Fibroblast of skin of right quadriceps (primary cell): ENCODE data around the gene KIF19.

Experiments
- DNase-seq: peaks from one replicate; pipeline ENCODE4 v3.0.0-alpha.2; 2013

The KIF19 gene

DNA sequence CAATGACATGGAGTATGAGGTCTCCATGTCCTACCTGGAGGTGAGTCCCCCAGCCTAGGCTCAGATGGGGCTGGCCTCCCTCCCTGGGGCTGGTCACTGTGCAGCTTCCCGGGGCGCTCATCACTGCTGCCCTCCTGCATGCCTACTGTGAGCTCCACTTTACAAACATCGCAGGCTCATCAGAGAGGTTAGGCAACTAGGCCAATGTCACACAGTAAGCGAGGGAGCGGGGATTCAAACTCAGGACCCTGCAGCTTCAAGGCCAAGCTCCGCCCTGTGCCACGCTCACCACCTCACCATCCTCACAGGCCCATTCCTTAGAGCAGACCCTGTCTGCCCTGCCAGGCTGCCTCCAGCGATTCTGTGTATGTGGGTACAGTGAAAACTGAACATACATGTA is 17.1 kb downstream of the KIF19 start:
- no peak for DNase-seq

DNA sequence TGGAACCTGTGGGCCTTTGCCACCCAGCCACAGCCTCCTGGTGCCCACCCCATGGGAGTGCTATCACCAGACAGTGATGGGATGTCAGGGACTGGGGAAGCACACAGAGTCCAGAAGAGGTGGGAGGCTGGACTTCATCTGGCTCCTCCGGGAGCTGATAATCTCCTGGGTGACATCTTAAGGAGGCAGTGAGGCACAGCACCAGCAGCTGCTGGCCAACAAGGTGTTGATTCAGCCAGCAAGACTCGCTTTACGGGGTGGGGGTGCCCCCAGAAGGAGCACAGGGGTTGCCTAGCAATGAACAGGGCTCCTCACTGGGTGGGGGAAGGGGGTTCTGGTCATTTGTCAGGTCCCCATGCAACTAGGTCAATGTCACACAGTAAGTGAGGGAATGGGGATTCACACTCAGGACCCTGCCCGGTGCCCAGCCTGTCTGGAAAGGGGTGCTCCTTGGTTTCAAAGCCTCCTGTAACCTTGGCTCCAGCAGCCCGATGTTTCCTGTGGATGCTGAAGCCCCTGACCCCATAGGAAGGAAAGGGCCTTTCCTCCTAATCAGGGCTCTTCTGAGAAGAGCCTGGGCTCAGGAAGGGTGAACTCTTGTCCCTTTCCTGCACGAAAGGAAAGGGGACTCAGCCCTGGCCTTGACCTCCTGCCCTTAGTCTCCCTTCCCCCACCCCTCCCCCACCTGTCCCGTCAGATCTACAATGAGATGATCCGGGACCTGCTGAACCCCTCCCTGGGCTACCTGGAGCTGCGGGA is 17.7 kb downstream of the KIF19 start:
- no peak for DNase-seq

DNA sequence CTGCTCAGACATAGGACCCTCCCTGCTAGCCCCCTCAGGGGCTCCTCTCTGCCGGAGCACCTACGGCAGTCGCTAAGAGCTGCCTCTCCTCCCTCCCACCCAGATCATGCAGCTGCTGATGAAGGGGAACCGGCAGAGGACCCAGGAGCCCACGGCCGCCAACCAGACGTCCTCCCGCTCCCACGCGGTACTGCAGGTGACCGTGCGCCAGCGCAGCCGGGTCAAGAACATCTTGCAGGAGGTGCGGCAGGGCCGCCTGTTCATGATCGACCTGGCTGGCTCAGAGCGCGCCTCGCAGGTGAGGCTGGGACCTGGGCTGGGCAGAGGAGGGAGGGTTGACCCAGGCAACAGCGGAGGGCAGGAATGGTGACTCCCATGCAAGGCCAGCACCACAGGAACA is 18.6 kb downstream of the KIF19 start:
- no peak for DNase-seq

DNA sequence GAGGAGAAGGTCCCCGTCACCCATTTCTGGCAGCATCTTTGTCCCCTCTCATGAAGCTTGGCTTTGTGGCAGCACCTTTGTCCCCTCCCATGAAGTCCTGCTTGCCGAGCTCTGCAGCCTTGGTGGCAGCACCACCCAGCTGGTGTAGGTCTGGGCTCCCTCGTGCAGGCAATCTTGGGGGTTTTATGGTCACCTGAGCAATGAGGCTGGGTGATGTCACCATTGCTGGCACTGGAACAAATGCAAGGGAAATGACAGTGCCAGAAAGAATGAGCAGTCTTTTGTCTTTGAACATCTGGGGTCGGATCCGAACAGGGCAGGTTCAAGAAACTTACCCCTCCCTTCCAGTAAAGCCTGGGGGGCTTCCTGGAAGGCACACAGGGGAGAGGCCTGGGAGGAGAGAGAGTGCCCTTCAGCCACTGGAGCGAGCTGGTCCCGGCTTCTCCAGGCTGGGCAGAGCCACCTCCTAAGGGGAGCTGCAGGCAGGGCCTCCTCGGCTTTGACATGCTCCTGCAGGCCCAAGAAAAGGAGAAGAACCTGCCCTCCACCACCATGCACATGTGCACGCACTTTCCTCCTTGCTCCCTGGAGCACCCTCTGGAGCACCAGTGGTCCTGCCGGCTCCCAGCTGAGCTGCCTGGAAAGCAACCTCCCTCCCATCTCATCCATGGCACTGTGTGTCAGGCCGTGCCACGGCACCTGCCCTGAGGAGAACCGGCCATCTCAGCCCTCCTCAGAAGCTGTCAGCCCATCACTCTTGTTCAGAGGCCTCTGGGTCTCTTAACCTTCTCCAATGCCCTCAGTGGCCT is 19.6 kb downstream of the KIF19 start:
- no peak for DNase-seq

DNA sequence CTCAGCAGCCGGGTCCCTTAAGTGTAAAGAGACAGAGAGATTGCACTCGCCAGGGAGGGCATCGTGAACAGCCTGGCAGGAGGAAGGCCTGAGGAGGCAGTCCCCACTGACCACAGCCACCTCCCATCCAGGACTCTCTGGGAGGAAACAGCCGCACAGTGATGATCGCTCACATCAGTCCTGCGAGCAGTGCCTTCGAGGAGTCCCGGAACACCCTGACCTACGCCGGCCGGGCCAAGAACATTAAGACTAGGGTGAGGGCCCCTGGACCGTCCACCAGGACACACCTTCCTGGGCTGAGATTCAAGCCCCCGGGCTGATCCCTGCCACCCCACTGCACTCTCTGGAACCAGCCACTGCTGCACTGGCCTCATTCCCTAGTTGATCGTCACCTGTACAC is 21.6 kb downstream of the KIF19 start:
- DNase-seq, result no peak

DNA sequence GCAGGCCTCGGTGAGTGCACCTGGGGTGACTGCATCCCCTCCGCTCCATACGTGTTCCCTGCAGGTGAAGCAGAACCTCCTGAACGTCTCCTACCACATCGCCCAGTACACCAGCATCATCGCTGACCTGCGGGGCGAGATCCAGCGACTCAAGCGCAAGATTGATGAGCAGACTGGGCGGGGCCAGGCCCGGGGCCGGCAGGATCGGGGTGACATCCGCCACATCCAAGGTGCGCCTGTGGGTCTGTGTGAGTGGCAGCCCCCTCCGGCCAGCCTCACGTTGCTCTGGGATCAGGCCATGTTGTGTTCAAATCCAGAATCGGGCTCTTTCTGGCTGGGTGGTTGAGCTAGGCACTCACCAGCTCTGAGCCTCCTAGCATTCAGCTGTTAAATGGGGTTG is 23.1 kb downstream of the KIF19 start:
- DNase-seq, result no peak

DNA sequence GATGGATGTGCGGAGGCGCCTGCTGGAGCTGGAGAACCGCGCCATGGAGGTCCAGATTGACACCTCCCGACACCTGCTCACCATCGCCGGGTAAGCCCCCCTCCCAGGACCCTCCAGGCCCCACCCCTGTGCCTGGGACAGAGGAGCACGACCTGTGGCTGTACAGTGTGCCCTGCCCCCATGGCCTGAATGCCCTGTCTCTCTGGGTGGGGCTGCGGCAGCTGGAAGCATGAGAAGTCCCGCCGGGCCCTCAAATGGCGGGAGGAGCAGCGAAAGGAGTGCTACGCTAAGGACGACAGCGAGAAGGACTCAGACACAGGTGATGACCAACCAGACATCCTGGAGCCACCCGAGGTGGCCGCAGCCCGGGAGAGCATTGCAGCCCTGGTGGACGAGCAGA is 24.5 kb downstream of the KIF19 start:
- DNase-seq, result no peak

DNA sequence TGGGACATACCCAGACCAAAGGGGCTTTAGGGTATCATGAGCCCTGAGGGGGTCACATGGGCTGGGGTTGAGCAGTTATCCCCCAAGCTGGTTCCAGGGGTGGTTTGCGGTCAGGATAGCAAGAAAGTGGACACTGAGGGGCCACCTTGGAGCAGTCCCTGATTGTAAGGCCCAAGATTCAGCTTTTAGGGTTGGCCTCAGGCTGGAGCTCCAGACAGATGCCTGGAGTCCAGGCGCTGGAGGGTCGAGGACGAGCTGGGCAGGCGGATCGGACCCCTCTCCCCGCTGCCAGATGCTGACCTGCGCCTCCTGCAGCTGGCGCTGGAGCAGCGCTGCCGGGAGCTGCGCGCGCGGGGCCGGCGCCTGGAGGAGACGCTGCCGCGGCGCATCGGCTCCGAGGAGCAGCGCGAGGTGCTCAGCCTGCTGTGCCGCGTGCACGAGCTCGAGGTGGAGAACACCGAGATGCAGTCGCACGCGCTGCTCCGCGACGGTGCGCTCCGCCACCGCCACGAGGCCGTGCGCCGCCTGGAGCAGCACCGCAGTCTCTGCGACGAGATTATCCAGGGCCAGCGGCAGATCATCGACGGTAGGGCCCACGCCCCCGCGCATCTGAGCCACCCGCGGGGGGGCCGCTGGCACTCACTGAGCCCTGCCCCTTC is 25.7 kb downstream of the KIF19 start:
- DNase-seq, result no peak

DNA sequence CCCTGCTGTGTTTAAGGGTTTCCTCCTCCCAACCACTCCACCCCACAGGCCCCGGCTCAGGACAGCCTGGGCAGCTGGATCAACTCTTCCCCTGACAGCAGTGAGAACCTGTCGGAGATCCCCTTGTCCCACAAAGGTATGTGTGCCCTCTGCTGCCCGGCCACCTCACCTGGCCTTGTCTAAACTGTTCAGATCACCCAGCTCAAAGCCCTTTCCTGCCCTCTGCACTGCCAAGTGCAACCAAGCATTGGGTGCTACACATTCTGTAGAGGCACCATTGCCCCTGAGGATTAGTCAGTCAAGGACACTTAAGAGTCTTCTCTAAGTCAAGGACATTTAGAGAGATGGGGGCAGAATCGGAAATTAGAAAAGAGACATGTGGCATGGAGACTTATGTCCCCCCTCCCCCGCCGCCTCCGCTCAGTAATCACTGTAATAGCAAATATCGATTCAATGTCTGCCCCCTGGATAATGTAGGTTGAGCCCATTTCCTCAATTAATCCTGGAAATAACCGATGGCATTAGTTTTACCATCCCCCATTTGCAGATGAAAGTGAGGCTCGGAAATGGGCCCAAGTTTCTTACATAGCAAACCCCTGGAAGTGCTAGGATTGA is 27.5 kb downstream of the KIF19 start:
- DNase-seq, result no peak

DNA sequence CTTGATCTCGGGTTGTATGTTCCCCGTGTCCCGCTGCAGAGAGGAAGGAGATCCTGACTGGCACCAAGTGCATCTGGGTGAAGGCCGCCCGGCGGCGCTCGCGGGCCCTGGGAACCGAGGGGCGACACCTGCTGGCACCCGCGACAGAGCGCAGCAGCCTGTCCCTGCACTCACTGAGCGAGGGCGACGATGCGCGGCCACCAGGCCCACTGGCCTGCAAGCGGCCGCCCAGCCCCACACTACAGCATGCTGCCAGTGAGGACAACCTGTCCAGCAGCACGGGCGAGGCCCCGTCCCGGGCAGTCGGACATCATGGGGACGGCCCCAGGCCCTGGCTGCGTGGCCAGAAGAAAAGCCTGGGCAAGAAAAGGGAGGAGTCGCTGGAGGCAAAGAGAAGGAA is 28.1 kb downstream of the KIF19 start:
- DNase-seq, result no peak

DNA sequence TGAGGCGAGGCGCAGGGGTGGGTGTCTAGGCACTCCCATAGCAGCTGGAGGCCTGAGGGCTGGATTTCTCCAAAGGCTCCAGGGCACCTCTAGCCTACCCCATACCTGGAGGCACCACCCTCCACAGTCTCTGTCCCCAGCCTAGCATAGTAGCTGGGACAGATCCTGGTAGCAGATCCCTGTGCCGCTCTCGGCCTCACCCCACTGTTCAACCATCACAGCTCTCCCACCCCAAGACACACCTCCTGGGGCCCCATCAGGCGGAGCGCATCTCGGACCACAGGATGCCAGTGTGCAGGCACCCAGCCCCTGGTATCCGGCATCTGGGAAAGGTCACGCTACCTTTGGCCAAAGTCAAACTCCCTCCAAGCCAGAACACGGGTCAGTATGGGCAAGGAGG is 28.5 kb downstream of the KIF19 start:
- no peak for DNase-seq

DNA sequence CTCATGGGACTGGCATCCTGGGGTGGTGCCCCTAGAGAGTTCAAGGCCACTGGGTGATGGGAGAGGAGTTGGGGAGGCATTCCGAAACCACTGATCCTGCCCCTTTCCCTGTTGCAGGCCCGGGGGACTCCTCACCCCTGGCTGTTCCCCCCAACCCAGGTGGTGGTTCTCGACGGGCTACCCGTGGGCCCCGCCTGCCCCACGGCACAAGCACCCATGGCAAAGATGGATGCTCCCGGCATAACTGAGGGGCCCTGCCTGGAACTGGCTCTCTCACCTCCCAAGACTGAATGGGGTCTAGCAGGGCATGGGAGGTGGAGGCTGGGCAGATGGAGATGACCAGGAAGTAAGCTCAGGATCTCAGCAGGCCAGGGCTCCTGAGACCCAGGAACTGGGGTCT is 29.0 kb downstream of the KIF19 start:
- DNase-seq, result no peak

DNA sequence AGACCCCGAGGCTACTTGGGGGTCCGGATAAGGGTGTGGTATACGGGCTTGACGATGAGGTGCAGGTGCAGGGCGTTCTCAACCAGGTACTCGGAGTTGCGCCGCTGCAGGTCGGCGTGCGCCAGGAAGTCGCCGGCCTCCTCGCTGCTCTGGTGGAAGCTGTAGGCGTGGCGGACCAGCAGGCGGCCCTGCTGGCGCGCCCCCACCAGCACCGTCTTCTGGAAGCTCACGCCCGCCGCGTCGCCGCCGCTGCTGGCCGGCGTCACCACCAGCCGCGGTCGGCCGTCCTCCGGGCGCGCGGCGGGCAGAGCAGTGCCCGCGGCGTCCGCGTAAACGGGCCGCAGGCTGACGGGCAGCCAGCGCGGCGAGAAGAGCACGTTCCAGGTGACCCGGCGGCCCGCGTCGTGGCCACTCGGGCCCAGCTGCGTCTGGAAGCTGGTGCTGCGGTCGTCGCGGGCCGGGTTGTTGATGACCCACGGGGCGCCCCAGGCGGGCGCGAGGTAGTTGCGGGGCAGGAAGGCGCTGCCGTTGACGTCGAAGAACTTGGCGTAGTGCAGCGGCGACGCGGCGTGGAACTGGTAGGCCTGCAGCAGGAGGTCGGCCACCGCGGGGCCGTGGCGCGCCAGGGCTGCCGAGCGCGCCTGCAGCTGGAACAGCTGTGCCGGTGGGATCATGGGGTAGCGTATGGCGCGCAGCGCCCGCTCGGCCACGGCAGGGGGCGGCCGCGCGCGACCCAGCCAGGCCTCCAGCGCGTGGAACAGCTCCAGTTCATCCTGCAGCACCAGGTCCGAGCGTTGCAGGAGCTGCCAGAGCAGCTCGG is 30.8 kb downstream of the KIF19 start:
- DNase-seq, result no peak

DNA sequence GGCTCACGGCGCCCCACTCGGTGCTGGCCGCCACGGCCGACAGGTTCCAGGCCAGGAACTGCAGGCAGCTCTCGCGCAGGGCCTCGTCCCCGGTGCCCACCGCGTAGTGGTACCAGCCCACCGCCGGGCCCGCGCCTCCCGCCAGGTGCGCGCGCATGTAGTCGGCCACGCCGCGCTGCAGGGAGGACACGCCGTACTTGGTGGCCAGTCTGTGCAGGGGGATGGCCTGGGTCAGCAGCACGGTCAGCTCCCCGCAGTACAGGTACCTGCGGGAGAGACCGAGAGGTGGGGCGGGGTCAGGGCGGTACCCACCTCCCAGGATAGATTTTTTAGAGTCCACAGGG is 31.4 kb downstream of the KIF19 start:
- DNase-seq, result no peak

DNA sequence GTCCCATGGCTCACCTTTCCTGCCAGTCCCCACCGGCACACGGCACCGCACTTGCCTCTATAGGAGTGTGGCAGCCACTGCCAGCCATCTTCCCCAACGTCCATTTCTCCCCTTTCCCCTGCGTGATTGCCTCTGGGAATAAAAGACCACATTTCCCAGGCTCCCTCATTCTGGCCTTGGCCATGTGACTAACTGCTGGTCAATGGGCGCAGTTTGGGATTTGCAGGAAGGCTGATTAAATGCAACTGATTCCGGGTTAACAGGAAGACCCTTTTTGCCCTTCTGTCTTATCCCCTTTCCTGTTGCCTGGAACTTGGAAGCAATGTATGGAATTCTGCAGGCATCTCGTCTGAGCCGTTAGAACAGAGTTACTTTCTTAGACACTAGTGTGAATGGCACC is 32.7 kb downstream of the KIF19 start:
- DNase-seq, result no peak

DNA sequence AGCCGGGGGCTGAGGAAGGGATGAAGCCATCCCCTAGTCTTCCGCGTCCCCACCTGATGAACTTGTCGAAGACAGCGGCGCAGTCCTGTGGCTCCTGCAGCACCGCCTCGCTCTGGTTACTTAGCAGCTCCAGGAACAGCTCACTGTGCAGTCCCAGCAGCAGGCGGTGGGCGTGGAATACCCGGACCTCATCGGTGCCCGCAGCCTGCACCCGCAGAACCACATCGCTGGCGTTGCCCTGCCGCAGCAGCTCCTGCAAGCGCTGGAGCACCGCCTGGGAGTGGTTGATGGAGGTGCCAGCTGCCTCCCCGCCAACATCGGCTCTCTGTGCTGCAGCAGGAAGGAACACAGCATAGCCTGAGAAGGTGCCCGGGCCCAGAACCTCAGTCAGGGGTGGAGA is 33.9 kb downstream of the KIF19 start:
- DNase-seq, result no peak

DNA sequence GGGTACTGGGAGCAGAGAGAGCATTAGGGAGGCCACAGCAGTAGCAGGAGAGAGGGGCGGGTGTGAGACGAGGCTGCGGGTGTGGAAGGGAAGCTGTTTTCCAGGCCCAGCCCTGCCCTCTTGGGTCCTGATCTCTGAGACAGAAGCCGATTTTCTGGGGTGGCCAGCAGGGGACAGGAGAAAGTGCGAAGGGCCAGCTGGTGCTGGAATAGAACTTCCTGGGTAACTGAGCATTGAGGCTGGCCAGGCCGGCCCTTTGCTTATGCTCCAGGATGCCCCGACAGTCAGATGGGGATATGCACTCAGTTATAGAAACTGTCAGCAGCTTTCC is 34.8 kb downstream of the KIF19 start:
- DNase-seq, result no peak

DNA sequence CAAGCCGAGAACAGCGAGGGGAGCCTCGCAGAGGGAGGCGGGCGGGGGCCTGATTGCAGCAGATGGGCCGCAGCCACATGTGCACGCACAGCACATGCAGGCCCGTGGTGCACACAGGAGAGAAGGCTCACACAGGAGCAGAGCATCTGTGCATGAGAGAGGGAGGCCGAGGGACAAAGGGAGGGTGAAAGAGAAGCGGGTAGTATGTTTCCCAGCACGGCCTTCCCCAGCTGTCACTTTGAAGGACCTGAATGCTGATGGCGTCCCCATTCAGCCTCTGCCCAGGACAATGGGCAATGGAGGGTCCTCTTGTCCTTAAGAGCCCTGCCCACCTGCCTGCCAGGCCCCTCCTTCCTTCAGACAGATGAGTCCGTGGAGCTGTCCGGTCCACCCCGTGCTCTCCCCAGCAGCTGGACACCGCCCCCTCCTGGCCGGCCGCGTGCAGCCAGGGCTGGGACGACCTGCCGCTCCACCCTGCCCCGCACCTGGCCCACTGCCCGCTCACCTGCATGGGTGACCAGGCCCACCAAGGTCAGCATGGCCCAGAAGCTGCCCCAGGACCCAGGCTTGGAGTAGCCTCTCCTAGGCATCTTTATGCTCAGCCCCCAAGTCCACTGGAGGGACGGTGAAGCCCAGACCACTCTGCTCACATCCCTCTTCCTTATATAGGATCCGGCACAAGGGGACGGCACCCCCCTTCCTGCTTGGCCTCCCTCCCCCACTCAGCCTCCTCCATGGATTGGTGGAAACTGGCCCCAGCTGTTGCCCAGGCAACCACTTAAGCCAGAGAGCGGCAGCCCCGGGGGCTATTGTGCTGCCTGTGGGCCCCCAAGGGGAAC is 35.4 kb downstream of the KIF19 start, which contains the start of gene BTBD17:
TSS of gene BTBD17 (minus strand) at position 639 of the 839 bp plus-strand sequence. CDS start at position 590, 49 bp downstream.
- no peak for DNase-seq

DNA sequence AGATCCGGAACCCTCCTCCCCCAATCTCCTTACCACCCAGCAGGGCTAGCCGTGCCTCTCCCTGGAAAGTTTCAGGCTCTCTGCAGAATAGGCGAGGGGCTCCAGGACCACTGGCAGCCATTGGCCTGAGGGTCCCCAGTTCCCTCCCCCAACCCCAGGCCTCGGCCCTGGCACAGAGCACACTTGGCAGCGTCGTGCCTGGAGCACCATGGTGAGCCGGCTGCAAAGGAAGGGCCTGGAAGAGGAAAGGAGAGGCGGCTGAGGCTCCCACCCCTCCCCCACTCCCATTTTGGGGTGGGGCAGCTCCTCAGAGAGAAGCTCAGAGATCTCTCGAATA is 36.0 kb downstream of the KIF19 start:
- no peak for DNase-seq

DNA sequence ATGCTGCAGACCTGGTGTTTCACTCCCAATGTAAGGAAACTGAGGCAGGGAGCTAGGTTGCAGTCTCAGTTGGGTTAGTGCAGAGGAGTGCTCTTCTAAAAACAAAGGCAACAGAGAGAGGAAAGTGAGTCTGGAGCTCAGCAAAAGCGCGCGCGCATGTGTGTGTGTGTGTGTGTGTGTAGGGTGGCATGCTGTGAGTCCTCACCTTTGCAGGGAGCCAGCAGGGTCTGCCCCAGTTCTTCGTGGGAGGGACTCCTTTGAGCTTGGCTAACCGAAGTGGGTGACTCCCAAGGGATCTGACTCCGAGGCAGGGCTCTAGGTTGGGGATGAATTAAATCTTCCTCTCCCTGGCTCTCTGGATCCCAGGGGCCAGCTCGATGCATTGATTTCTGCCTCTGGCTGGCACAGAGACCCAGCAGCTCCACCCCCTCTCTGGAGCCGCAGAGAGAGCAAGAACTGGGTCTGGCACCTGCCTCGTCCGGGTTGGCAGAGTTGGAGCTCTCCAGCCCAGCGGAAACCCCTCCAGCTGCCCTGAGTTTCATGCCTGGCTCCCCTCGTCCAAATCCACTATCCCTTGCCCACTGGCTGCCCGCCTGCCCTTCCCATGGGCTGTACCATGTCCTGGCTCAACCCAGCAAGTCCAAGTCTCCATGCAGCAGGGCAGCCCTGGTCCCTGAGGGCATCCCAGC is 36.9 kb downstream of the KIF19 start:
- DNase-seq, result no peak

DNA sequence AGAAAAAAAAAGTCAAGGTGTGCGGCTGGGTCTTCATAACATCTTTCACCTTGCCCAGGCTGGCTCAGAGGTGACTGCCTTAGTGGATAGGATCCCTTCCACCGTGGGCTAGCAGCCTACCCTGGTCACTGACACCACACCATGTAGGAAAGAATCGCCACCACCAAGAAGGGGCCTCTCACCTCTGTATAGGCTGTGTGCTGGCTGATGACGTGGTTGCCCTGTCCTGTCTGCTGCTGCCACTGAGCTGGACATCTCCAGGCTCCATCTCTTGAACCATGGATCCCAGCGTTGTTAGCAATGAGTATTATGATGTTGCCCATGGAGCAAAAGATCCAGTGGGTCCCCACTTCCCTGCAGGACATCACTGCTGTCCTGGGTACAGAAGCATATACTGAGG is 41.2 kb downstream of the KIF19 start, which contains the start of gene GPR142:
TSS of gene GPR142 (plus strand) at position 301 of the 400 bp plus-strand sequence. CDS start 2,035 bp downstream, outside the sequence.
- no peak for DNase-seq
